Measurements from ENCODE around the gene LAMA4. TPM values are rescaled to one million over a fixed set of nuclear protein-coding genes. Genes with fewer than 3 reads are reported as not detected.

Gene LAMA4
- total RNA-seq, 4 donors from 2014 or later: 261 to 336 (median 303) TPM

DNA sequence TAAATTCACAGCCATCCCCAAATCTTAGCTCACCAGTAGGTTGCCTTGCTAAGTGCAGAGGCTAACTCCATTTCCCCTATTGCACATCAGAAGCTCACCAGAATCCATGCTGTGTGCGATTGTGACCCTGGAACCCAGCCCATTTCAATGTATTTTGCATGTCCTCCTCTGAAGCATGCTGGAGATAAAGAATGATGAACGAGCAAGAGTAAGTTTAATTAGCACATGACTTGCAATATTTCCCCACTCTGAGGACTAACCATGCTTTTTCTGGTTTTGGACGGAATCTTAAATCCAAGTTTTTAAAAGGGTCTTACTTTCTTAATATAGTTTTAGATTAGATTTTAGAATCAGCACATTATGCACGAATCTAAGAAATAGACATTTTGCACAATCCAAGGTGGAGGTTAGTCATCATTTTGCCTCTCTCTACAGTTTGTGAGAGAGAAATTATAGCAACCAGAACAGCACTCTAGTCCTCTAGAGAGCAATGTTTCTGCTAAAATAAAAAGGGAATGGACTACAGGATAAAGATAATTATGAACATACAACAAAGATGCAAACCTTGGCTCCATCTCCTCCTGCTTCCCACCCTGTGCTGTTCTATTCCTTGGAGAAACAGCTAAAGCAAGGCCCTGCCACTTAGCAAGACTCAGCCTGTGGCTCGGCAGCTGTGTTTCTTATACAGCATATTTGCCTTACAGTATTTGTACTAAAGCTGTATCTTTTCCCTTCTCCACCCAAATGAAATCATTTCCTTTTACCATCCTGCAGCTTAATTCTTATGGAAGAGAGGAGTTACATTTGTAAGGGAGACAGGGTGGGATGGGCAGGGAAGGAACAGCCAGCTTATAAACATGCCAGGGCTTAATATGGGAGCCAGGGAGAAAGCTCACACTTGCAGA is 24.9 kb upstream of the LAMA4 start:
- no peak for DNase-seq (ENCODE audit: extremely low spot score)

DNA sequence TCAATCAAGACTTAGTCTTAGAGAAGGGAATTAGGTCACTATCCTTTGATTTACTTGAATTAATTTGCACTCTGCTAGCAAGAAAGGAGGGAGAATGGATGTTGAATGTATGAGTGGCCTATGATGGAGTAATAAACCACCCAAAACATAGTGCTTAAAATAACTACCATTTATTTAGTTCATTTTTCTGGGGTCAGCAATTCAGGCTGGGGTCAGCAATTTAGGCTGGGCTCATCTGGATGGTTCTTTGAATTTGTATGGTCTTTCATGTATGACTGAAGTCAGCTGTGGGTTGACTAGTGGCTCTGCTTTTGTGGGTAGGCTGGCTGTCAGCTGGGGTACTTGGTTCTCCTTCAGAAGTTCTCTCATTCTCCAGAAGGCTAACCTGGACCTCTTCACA is 21.0 kb upstream of the LAMA4 start:
- no peaks in the 10 kb centered on the region for H3K9me3 ChIP-seq
- TF ChIP-seq EP300 (IDR thresholded peaks at IDR 0.05) (no peak), POLR2AphosphoS5 (IDR thresholded peaks at IDR 0.05) (no peak), CTCF (IDR thresholded peaks at IDR 0.05) (no peak), POLR2A (IDR thresholded peaks at IDR 0.05; ENCODE audit: low read depth) (no peak)
- DNase-seq (ENCODE audit: extremely low spot score): no peak
- no peak overlapping the region for H3K4me3 ChIP-seq
- no peak overlapping the region for H3K27ac ChIP-seq (replicated peaks in 1 of 4)
- H3K4me1 ChIP-seq: peaks cover 17 to 21% (median 19%) of the 10 kb centered on the region in 4 donors
- intact Hi-C loops (cut with DNase I): no loop called here
- H3K27me3 ChIP-seq: no peaks in the 10 kb centered on the region
- H3K36me3 ChIP-seq: no peaks in the 10 kb centered on the region

More for the DNA sequence above, 24.9 kb upstream of the LAMA4 start:
- intact Hi-C loops (cut with DNase I): no loop called here
- peaks cover 33 to 49% (median 46%) of the 10 kb centered on the region in 4 donors for H3K4me1 ChIP-seq
- no peaks in the 10 kb centered on the region for H3K36me3 ChIP-seq
- TF ChIP-seq POLR2AphosphoS5 (IDR thresholded peaks at IDR 0.05): no peak
- no peak for TF ChIP-seq CTCF (IDR thresholded peaks at IDR 0.05)
- TF ChIP-seq POLR2A (IDR thresholded peaks at IDR 0.05; ENCODE audit: low read depth): no peak
- no peak for TF ChIP-seq EP300 (IDR thresholded peaks at IDR 0.05)
- no peaks in the 10 kb centered on the region for H3K27me3 ChIP-seq
- H3K27ac ChIP-seq (replicated peaks in 1 of 4): peak overlapping the region; percentile 55 to 72 (median 68)
- no peaks in the 10 kb centered on the region for H3K9me3 ChIP-seq
- 57% methylated on average over 5 of the region's 5 CpGs for WGBS
- no peak overlapping the region for H3K4me3 ChIP-seq

DNA sequence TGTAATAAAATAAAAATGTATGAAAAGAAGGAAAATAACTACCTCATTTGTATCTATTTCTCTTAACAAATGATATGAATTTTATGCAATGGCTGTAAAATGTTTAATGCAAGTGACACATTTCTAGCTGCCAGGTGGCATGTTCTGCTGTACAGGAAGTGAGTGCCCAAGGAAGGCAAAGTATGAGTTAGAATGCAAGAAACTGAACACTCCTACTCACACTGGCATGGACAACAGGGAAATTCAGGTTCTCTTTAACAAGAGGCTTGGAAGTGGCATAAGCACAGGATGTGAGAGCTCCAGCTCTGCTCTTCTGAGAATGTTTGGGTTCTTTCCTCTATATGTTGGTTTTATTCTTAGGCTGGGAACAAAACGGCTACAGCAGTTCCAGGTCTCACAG is 20.4 kb upstream of the LAMA4 start:
- H3K4me3 ChIP-seq: no peak overlapping the region
- TF ChIP-seq CTCF (IDR thresholded peaks at IDR 0.05) (no peak), EP300 (IDR thresholded peaks at IDR 0.05) (no peak), POLR2AphosphoS5 (IDR thresholded peaks at IDR 0.05) (no peak), POLR2A (IDR thresholded peaks at IDR 0.05; ENCODE audit: low read depth) (no peak)
- H3K4me1 ChIP-seq: peaks cover 12 to 16% (median 14%) of the 10 kb centered on the region in 4 donors
- no peak overlapping the region for H3K27ac ChIP-seq (replicated peaks in 1 of 4)
- H3K27me3 ChIP-seq: no peaks in the 10 kb centered on the region
- H3K36me3 ChIP-seq: no peaks in the 10 kb centered on the region
- intact Hi-C loops (cut with DNase I): no loop called here
- no peak for DNase-seq (ENCODE audit: extremely low spot score)
- H3K9me3 ChIP-seq: no peaks in the 10 kb centered on the region
- 73% methylated on average over 1 of the region's 1 CpG for WGBS

GRCh38 chr6:112272799-112273198 is 18.4 kb upstream of the LAMA4 start:
- intact Hi-C loops (cut with DNase I): no loop called here
- 94% methylated on average over 3 of the region's 3 CpGs for WGBS
- TF ChIP-seq EP300 (IDR thresholded peaks at IDR 0.05) (no peak), POLR2AphosphoS5 (IDR thresholded peaks at IDR 0.05) (no peak), POLR2A (IDR thresholded peaks at IDR 0.05; ENCODE audit: low read depth) (no peak), CTCF (IDR thresholded peaks at IDR 0.05) (no peak)
- Histone ChIP-seq H3K36me3 (no peaks in the 10 kb centered on the region), H3K4me3 (no peak overlapping the region), H3K9me3 (no peaks in the 10 kb centered on the region), H3K27me3 (no peaks in the 10 kb centered on the region), H3K27ac (replicated peaks in 1 of 4) (no peak overlapping the region), H3K4me1 (peaks cover 15 to 20% (median 20%) of the 10 kb centered on the region in 4 donors)
- no peak for DNase-seq (ENCODE audit: extremely low spot score)
